NB4 (cell line): ENCODE measurements around the gene SLC26A1.

Experiments
- DNase-seq: peaks from one replicate; pipeline ENCODE4 v3.0.0; 2010; ENCODE audit warnings: low read depth
- H3K4me3 ChIP-seq: one replicate; pipeline ENCODE4 v1.5.1; 2011; ENCODE audit warnings: mild to moderate bottlenecking, low read depth, low read length, moderate library complexity
- MYC ChIP-seq: IDR thresholded peaks from 2 replicates; pipeline ENCODE4 v1.6.1; 2011; ENCODE audit warnings: low read depth, low read length
- POLR2A ChIP-seq: IDR thresholded peaks from 2 replicates; pipeline ENCODE4 v1.6.1; 2011; ENCODE audit warnings: mild to moderate bottlenecking; ENCODE audit not compliant: insufficient read length; ENCODE audit errors: extremely low read depth
- TF ChIP-seq, protein P1 (sequence below): IDR thresholded peaks from one replicate; pipeline ENCODE4 v1.5.1; 2012; ENCODE audit warnings: low read depth, low read length
- TF ChIP-seq, protein P2 (sequence below): IDR thresholded peaks from 2 replicates; pipeline ENCODE4 v1.6.1; 2011; ENCODE audit warnings: low read depth, low read length

Gene SLC26A1

DNA sequence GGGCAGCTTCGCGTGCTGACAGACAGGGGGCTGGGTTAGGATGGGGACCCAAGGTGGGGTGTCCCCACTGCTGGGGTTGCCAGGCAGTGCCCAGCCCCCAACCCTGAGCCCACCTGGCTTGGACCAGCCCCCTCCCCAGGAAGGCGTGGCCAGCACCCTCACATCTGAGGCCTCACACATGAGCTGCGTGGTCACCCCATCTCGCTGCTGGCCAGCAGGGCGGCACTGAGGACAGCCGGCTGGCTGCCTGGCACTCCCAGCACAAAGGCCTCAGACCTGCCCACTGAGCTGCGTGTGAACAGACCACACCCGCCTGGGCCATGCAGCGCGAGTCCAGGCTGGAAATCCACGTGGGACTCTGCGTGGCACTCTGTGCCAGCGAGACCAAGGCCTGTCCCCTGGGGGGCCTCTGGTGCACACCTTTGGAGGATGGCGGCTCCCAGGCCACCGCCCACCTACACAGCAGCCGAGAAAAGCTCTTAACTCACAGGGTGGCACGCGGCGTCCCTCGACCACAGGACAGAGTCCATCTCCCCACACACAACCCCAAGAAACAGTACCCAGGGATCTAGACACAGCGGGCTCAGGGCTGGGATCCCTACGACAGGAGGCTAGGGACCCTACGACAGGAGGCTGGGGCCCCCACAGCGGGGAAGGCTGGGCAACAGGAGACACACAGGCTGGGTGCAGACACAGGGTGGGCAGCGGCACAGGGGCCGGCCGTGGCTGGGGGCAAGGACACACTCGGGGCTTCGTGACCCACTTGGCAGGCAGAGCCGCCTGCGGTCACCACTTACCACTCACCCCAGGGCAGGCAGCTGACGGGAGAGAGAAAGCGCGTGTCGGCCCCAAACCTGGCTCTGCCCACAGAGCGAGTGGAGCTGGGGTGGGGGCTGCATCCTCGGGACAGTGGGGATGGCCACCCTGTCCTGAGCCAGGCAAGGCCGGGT, 29.7 kb downstream of the SLC26A1 start:
- no peak overlapping the region for H3K4me3 ChIP-seq
- no peak for DNase-seq
- TF ChIP-seq, protein P1, sequence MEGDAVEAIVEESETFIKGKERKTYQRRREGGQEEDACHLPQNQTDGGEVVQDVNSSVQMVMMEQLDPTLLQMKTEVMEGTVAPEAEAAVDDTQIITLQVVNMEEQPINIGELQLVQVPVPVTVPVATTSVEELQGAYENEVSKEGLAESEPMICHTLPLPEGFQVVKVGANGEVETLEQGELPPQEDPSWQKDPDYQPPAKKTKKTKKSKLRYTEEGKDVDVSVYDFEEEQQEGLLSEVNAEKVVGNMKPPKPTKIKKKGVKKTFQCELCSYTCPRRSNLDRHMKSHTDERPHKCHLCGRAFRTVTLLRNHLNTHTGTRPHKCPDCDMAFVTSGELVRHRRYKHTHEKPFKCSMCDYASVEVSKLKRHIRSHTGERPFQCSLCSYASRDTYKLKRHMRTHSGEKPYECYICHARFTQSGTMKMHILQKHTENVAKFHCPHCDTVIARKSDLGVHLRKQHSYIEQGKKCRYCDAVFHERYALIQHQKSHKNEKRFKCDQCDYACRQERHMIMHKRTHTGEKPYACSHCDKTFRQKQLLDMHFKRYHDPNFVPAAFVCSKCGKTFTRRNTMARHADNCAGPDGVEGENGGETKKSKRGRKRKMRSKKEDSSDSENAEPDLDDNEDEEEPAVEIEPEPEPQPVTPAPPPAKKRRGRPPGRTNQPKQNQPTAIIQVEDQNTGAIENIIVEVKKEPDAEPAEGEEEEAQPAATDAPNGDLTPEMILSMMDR: no peak

DNA sequence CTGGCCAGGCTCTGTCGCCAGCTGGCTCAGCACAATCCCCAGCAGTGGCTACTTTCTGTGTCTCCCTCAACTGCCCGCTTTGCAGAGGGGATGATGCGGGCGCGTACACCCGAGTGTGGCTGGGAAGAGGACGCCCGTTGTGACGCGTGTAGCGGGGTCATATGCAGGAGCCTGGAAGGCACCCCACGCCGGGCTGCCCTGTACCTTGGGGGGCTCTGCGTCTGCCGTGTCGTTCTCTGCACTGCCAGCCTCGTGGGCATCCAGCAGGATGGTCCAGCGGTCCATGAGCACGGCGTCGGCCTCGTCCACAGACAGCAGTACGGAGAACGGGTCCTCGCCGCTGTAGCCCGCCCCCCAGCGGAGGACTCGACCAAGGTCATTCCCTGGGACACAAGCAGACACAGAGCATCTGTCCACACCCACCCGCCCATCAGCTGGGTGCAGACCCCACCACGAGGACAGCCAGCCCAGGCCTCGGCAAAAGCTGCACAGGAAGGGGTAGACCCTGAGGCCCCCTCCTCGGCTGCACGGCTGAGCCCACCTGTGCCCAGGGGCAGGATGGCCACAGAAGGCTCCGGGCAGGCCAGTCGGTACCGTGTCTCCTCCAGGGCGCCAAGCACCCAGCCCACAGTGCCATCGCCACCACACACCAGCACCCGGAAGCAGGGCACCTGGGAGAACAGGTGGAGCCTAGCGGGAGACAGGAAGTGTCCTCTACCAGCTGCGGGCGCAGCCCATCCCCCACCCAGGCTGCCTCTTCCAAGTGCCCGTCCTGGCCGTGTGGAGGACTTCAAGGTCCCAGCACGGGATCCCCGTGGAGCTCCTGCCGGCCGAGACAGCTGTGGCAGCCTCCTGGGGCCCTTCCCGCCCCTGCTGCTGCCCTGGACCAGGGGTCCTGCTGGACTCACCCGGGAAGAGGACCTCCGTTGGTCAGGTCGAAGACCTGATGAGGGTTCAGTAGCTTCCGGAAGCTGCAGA, 30.7 kb downstream of the SLC26A1 start:
- DNase-seq: no peak
- H3K4me3 ChIP-seq: no peak overlapping the region
- TF ChIP-seq MYC (no peak), POLR2A (no peak)
- TF ChIP-seq, protein P1: no peak
- TF ChIP-seq, protein P2, sequence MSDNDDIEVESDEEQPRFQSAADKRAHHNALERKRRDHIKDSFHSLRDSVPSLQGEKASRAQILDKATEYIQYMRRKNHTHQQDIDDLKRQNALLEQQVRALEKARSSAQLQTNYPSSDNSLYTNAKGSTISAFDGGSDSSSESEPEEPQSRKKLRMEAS: no peak

DNA sequence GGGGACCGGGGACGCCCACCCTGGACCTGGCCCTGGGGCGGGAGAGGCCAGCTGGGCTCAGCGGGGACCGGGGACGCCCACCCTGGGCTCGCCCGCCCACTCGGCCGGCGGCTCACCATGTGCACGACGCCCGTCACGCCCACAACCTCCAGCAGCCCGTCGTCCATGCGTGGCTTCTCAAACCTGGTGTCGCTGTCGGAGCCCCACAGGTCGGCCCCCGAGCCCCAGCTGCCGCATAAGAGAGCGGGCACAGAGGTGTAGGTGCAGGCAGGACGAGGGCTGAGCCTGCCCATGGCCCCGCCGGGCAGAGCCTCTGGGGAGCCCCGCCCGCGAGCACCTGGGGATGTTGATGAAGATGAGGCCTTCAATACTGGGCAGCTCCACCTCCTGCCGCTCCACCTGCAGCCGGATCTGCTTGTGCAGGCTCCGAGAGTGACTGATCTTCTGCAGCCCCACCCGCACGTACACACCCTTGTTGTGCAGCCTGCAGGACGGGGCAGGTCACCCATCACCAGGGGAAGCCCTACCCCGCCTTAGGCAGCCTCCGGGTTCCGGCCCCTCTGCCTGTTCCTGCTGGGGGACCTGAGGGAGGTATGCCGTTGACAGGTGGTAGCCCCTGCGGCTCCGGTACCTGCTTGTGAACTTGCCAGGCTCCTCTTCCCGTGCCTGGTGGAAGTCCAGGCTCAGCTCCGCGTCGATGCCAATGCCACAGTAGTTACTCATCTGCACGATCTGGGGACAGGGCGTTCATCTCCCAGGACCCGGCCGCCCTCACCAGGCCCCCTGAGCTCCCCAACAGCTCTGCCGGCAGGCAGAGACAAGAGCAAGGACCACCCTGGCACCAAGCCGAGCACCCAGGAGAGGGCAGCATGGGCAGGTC, 31.6 kb downstream of the SLC26A1 start:
- no peak for DNase-seq
- no peak overlapping the region for H3K4me3 ChIP-seq
- TF ChIP-seq, protein P2: no peak

DNA sequence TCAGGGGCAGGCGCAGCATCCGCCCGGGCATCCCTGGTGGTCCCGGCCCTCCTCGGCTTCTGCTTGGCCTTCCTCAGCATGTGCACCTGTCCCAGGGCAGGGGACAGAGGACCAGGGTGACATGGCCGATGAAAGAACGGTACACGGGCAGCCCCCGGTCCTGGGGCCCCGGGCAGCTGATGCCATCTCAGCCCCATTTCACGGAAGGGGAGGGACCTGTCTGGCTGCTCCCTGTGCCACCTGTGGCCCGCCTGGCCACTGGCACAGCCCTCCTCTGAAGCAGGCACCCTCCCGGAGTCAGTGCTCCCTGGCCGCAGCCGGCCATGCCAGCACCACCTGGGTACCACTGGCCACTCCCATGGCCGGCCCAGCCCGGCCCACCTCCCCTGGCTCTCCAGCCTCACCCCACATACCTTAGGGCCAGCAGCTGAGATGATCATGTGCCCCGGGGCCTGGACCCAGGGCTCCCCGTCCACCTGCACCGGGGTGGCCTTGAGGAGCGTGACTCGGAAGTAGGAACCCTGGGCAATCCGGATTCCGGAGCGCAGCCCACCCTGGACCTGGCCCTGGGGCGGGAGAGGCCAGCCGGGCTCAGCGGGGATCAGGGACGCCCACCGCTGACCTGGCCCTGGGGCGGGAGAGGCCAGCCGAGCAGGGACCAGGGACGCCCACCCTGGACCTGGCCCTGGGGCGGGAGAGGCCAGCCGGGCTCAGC, 32.4 kb downstream of the SLC26A1 start:
- H3K4me3 ChIP-seq: no peak overlapping the region
- TF ChIP-seq, protein P2: no peak
- no peak for TF ChIP-seq MYC
- no peak for DNase-seq

DNA sequence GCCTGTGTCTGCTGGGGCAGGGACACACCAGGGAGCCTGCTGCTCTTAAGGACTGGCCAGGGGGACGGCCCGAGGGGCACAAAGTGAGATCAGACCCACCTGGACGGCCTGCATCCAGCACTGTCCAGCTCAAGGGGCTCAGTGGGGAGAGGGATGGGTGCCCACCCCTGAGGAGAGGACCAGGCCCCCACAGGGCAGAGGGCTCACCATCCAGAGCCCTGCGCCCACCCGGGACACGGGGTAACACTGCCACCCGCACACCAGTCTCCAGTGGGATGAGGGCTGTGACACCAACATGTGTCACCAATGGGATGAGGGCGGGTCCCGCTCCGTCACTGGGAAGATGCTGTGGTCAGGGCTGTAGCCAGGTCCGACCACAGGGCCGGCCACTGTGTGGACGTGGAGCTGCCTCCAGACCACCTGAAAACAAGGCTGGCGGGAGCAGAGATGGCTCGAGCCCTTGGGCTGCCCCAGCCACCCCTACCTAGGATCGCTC, 33.0 kb downstream of the SLC26A1 start:
- TF ChIP-seq, protein P2: no peak
- TF ChIP-seq MYC (no peak), POLR2A (no peak)
- TF ChIP-seq, protein P1: no peak
- DNase-seq: no peak
- H3K4me3 ChIP-seq: no peak overlapping the region

DNA sequence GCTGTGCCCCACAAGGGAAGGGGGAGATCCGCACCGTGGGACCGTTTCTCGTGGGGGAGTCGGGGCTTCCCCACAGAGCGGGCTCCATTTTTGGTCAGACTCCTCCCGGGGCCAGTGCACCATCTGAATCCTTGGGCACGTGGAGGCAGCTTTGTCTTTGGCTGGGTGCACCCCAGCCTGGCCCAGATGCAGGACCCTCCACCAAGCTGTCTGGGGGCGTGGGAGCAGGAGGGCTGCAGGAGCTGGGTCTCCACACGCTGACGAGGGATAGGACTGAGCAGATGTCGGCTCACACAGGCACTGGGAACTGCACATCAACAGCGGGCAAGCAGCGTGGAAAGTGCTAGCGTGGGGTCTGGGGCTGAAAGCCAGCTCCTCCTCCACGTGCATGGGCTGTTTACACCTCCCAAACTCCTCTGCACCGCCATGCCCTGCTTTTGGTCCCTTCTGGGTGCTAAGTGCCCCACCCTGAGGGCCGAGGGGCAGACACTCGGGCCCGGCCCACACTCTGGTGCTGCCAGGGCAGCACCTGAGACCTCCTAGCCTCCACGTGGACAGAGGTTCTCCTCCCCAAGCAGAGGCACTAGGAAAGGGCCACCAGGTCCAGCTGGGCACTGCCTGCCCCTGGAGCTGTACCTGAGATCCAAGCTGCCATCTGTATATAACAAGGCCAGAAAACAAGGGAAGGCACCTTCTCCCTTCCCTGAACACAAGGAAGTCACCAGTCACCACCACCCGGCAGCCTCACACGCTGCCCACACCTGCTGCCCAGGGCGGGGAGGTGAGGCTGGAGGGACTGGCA, 33.7 kb downstream of the SLC26A1 start:
- DNase-seq: no peak
- no peak for TF ChIP-seq MYC
- no peak for TF ChIP-seq POLR2A
- TF ChIP-seq, protein P2: no peak
- TF ChIP-seq, protein P1: no peak
- H3K4me3 ChIP-seq: no peak overlapping the region
